Measurements from ENCODE around the gene AOPEP. TPM values are rescaled to one million over a fixed set of nuclear protein-coding genes. Genes with fewer than 3 reads are reported as not detected.

The AOPEP gene
- total RNA-seq, 4 donors from 2014 or later, result 56.5 to 160 (median 103) TPM

DNA sequence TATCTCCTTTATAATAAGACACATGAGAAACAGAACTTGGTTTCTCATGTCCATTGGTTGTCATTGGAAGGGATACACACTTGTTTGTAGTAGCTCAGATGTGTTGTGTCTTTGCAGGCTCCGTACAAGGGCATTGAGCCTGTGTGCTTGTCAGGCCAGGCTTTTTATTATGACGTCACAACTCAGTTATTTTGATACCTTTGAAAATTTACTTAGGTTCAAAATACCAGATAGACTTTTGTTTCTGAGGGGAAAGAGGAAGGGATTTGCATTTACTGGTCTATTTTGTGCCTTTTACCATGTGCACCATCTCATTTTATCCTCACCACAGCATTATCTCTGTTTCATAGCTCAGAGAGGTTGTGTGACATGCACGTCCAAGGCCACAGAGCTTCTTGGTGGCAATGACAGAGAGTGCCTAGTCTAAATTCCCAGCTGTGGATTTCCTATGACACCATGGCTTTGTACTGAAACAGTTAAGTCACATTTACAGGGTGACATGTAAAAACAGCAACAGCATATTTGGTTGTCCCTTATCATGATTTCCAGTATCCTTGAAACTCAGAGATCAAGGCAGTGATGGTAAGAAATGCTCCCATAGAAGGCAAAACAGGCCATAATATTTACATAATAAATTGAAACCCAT is 268.7 kb downstream of the AOPEP start:
- H3K27me3 ChIP-seq, result no peaks in the 10 kb centered on the region
- in situ Hi-C loops (cut with MboI; ENCODE audit: low sequenced_read_pairs in 4 of 4), result no loop called here
- no peaks in the 10 kb centered on the region for H3K36me3 ChIP-seq
- TF ChIP-seq, protein P1, sequence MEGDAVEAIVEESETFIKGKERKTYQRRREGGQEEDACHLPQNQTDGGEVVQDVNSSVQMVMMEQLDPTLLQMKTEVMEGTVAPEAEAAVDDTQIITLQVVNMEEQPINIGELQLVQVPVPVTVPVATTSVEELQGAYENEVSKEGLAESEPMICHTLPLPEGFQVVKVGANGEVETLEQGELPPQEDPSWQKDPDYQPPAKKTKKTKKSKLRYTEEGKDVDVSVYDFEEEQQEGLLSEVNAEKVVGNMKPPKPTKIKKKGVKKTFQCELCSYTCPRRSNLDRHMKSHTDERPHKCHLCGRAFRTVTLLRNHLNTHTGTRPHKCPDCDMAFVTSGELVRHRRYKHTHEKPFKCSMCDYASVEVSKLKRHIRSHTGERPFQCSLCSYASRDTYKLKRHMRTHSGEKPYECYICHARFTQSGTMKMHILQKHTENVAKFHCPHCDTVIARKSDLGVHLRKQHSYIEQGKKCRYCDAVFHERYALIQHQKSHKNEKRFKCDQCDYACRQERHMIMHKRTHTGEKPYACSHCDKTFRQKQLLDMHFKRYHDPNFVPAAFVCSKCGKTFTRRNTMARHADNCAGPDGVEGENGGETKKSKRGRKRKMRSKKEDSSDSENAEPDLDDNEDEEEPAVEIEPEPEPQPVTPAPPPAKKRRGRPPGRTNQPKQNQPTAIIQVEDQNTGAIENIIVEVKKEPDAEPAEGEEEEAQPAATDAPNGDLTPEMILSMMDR (IDR thresholded peaks at IDR 0.05 in 4 of 5, conservative IDR thresholded peaks at IDR 0.05 in 1 of 5), result no peak
- TF ChIP-seq POLR2A (IDR thresholded peaks at IDR 0.05), result no peak
- peaks cover 5 to 11% of the 10 kb centered on the region in 2 donors for H3K4me1 ChIP-seq
- no peak overlapping the region for H3K4me3 ChIP-seq
- H3K27ac ChIP-seq, result peak overlapping the region; percentile 60 to 77 (median 66)
- intact Hi-C loops (cut with DNase I; ENCODE audit: low total_unique reads), result no loop called here
- DNase-seq (no peak), ATAC-seq (no peak)
- H3K9me3 ChIP-seq, result no peaks in the 10 kb centered on the region

DNA sequence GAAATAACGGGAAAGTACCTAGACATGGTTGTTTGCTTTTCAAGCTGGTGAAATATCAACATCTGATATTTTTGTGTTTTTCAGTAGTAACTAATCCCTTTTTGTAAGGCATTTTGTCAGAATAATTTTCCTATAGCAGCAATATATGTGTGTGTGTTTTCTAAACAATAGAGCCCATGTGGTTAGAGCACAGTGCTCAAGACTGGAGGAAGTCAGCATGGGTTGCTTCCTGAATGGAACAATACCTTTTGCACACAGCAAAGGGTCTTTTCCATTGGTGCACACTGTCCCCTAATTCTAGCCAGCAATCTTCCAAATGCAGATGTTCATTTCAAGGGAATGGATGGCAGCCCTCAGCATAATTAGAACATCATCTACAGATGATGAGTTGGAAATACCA is 270.1 kb downstream of the AOPEP start:
- in situ Hi-C loops (cut with MboI; ENCODE audit: low sequenced_read_pairs in 4 of 4), result no loop called here
- DNase-seq (no peak), ATAC-seq (peak in 1 of 2 donors; percentile 44)
- no peaks in the 10 kb centered on the region for H3K27me3 ChIP-seq
- TF ChIP-seq, protein P1 (IDR thresholded peaks at IDR 0.05 in 4 of 5, conservative IDR thresholded peaks at IDR 0.05 in 1 of 5), result no peak
- no peak for TF ChIP-seq POLR2A (IDR thresholded peaks at IDR 0.05)
- intact Hi-C loops (cut with DNase I; ENCODE audit: low total_unique reads), result no loop called here
- H3K4me3 ChIP-seq, result no peak overlapping the region
- no peaks in the 10 kb centered on the region for H3K36me3 ChIP-seq
- no peaks in the 10 kb centered on the region for H3K9me3 ChIP-seq
- peak overlapping the region; percentile 60 to 77 (median 66) for H3K27ac ChIP-seq
- peaks cover 5 to 11% of the 10 kb centered on the region in 2 donors for H3K4me1 ChIP-seq

DNA sequence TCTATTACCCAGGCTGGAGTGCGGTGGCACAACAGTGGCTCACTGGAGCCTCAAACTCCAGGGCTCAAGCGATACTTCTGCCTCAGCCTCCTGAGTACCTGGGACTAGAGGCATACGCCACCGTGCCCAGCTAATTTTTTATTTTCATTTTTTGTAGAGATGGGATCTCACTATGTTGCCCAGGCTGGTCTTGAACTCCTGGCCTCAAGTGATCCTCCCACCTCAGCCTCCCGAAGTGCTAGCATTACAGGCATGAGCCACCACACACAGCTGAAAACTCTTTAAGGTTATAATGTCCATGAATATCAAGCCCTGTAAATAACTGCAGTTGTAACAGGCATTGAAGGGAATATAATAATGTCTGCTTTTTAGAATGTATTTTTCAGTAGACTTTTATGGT is 271.2 kb downstream of the AOPEP start:
- intact Hi-C loops (cut with DNase I; ENCODE audit: low total_unique reads), result no loop called here
- Histone ChIP-seq H3K27ac (peak overlapping the region; percentile 18 to 77 (median 54)), H3K4me1 (peaks cover 5 to 11% of the 10 kb centered on the region in 2 donors), H3K9me3 (no peaks in the 10 kb centered on the region), H3K36me3 (no peaks in the 10 kb centered on the region), H3K4me3 (no peak overlapping the region), H3K27me3 (no peaks in the 10 kb centered on the region)
- TF ChIP-seq, protein P1 (IDR thresholded peaks at IDR 0.05 in 4 of 5, conservative IDR thresholded peaks at IDR 0.05 in 1 of 5), result no peak
- in situ Hi-C loops (cut with MboI; ENCODE audit: low sequenced_read_pairs in 4 of 4), result no loop called here
- ATAC-seq (no peak), DNase-seq (no peak)

DNA sequence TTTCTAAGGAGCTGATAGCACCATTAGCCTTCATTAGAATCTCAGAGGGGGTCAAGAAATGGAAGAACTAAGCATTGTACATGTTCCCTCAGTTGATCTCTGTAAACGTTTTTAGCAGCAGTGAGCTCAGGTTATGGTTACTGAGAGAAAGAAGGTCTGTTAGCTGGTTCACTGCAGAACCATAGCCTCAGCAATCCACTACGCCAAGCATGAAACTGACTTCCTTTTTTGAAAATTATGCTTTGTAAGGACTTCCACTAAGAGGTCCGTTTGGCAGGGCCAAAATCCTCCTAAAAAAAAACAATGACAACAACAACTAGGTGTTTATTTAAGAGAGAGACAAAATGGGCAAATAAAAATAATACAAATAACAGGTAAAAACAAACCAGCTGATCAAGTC is 273.3 kb downstream of the AOPEP start:
- Histone ChIP-seq H3K9me3 (no peaks in the 10 kb centered on the region), H3K27me3 (no peaks in the 10 kb centered on the region), H3K36me3 (no peaks in the 10 kb centered on the region), H3K4me3 (no peak overlapping the region), H3K4me1 (peaks cover 11 to 14% of the 10 kb centered on the region in 2 donors), H3K27ac (peak overlapping the region in 3 of 4 donors; percentile 95 to 98 (median 97))
- in situ Hi-C loops (cut with MboI; ENCODE audit: low sequenced_read_pairs in 4 of 4), result loop anchor here in 2 of 4 donors (10.0 kb wide), 1 partner anchor 215 kb away; no protein-coding TSS in a partner anchor
- intact Hi-C loops (cut with DNase I; ENCODE audit: low total_unique reads), result loop anchor here (5.0 to 10.0 kb wide), 3 partner anchors 48 to 505 kb away; no protein-coding TSS in a partner anchor
- TF ChIP-seq POLR2A (IDR thresholded peaks at IDR 0.05), result no peak
- TF ChIP-seq, protein P1 (IDR thresholded peaks at IDR 0.05 in 4 of 5, conservative IDR thresholded peaks at IDR 0.05 in 1 of 5), result no peak
- ATAC-seq (no peak), DNase-seq (no peak)
